ENCODE measurements around the gene GPR68.

GPR68 gene

DNA sequence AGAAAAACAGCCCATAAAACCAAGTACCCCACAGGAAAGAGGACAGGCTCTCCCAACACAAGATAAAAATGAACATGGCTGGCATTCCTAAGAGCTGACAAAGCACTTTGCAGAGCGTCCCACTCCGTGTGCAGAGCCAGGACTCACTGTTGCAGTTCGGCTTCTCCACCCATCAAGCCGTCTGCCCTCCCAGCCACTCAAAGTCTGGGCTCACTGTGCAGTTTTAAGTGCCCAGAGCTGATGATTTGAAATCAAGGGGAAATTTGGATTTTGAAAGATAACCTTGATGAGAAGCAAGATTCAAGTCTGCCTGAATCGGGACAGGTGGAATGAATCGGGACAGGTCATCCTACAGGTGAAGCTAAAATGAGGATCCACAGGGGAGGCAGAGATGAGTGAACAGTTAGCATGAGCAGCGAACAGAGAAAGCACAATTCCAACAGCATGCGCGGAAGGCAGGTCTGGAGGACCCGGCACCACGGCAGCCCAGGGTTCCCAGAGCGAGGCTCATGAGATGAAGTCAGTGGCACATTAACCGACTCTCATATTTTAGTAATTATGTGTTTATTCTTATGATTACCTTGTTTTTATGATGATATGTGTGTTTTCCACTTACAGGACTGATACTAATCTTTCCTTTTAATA, 39.8 kb upstream of the GPR68 start:
- Mint-ChIP-seq H3K9me3 (no peaks in the 10 kb centered on the region), H3K27me3 (ENCODE audit: low read depth) (no peaks in the 10 kb centered on the region), H3K27ac (peak overlapping the region in 1 of 3 experiments; percentile 19), H3K36me3 (ENCODE audit: low read depth) (peaks cover 41% of the 10 kb centered on the region), H3K4me1 (peaks cover 19% of the 10 kb centered on the region), H3K4me3 (no peak overlapping the region)
- TF ChIP-seq, protein P1, sequence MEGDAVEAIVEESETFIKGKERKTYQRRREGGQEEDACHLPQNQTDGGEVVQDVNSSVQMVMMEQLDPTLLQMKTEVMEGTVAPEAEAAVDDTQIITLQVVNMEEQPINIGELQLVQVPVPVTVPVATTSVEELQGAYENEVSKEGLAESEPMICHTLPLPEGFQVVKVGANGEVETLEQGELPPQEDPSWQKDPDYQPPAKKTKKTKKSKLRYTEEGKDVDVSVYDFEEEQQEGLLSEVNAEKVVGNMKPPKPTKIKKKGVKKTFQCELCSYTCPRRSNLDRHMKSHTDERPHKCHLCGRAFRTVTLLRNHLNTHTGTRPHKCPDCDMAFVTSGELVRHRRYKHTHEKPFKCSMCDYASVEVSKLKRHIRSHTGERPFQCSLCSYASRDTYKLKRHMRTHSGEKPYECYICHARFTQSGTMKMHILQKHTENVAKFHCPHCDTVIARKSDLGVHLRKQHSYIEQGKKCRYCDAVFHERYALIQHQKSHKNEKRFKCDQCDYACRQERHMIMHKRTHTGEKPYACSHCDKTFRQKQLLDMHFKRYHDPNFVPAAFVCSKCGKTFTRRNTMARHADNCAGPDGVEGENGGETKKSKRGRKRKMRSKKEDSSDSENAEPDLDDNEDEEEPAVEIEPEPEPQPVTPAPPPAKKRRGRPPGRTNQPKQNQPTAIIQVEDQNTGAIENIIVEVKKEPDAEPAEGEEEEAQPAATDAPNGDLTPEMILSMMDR (IDR thresholded peaks at IDR 0.05; ENCODE audit: unreplicated experiment in 3 of 3) = no peak

DNA sequence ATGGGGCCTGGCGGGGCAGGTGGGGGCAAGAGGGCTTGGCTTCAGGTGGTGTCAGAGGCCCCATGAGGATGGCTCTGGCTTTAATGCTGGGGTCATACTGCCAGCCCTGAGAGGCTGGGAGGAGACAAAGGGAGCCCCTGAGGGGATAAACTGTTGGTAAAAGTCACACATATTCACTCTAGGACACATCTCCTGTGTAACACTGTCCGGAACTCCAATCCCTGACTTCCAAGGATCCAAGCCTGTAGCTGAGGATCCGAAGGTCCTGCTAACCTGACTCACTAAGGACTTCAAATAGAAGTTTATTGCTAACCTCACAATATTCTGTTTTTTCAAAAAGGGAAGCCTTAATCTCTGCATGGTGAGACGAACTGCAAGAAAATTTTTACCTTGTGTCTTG, 39.2 kb upstream of the GPR68 start:
- H3K4me1 Mint-ChIP-seq = peaks cover 19% of the 10 kb centered on the region
- TF ChIP-seq, protein P1 (IDR thresholded peaks at IDR 0.05; ENCODE audit: unreplicated experiment in 3 of 3) = no peak
- H3K4me3 Mint-ChIP-seq = no peak overlapping the region
- H3K36me3 Mint-ChIP-seq (ENCODE audit: low read depth) = peaks cover 38% of the 10 kb centered on the region
- no peaks in the 10 kb centered on the region for H3K9me3 Mint-ChIP-seq
- H3K27ac Mint-ChIP-seq = no peak overlapping the region
- H3K27me3 Mint-ChIP-seq (ENCODE audit: low read depth) = no peaks in the 10 kb centered on the region

DNA sequence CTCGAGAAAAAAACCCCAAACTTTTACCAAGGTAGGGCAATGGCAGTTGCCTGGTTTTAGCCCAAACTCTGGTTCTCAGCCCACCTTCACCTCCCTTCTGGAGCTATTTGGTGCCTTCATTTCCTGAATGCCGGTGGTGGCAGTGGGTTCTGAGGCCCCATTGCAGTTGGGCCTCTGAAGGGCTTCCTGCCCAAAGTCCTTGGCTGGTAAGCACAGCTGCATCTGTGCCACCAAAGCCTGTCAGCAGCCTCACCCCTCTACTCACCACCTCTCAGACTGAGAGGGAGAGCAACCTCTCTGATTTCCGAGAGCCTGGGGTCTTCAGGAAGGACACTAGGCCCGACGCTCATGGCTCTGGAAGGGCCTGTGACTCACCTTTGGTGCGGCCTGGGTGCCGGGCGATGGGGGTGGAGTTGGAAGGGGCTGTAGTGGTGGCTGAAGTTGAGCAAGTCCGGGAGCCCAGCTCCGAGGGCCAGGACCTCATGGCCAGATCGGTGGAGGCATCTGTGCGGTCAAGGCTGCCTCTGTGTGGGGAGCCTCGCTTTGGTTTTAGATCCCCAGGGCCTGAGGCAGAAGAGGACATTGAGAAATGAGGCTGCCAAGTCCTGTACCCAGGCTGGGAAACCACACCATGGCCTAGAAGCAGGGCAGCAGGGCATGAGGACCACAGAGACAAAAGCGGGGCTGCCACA, 38.6 kb upstream of the GPR68 start:
- H3K27ac Mint-ChIP-seq = no peak overlapping the region
- H3K4me1 Mint-ChIP-seq = peaks cover 19% of the 10 kb centered on the region
- no peaks in the 10 kb centered on the region for H3K9me3 Mint-ChIP-seq
- peaks cover 37% of the 10 kb centered on the region for H3K36me3 Mint-ChIP-seq (ENCODE audit: low read depth)
- H3K4me3 Mint-ChIP-seq = no peak overlapping the region
- no peaks in the 10 kb centered on the region for H3K27me3 Mint-ChIP-seq (ENCODE audit: low read depth)
- TF ChIP-seq, protein P1 (IDR thresholded peaks at IDR 0.05; ENCODE audit: unreplicated experiment in 3 of 3) = no peak

DNA sequence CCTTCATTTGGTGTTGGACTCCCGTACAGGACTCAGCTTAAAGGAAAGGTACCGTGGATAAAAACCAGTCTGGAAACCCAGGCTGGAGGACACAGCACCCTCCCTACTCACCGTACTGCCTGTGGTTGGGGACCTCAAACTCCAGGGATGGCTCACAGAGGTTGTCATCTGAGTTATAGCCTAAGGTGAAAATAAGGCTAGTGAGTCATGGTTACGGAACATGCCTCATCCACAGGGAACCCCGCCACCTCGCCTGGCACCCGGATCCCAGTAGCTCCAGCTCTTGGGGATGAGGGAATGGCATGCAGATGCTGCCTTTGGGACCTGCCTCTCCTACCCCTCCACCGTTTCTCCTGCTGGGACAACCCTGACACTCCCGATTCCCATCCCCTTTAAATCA, 36.8 kb upstream of the GPR68 start:
- no peak overlapping the region for H3K4me3 Mint-ChIP-seq
- H3K36me3 Mint-ChIP-seq (ENCODE audit: low read depth) = peaks cover 38% of the 10 kb centered on the region
- no peaks in the 10 kb centered on the region for H3K27me3 Mint-ChIP-seq (ENCODE audit: low read depth)
- peaks cover 17% of the 10 kb centered on the region for H3K4me1 Mint-ChIP-seq
- TF ChIP-seq, protein P1 (IDR thresholded peaks at IDR 0.05; ENCODE audit: unreplicated experiment in 3 of 3) = no peak
- no peaks in the 10 kb centered on the region for H3K9me3 Mint-ChIP-seq
- no peak overlapping the region for H3K27ac Mint-ChIP-seq

DNA sequence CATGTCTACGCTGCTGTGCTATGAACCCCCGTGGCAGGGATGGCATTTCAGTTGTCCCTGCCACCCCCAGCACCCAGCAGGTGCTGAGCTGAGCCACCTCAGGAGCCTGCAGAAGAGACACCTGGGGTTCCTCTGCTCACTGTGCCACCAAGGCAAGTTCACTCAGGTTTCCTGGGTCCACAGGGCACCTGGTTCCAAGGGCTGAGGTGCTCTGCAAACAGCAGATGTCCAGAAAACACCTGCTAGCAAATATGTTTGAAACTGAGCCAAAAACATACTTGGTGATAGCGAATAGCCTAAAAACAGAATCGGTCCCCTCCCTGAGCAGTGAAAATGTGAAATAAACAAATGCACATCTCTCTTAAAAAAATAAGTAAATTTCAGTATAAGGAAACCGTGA, 35.6 kb upstream of the GPR68 start:
- Mint-ChIP-seq H3K9me3 (no peaks in the 10 kb centered on the region), H3K27ac (no peak overlapping the region), H3K4me1 (peaks cover 9% of the 10 kb centered on the region), H3K27me3 (ENCODE audit: low read depth) (no peaks in the 10 kb centered on the region), H3K36me3 (ENCODE audit: low read depth) (peaks cover 33% of the 10 kb centered on the region), H3K4me3 (no peak overlapping the region)
- TF ChIP-seq, protein P1 (IDR thresholded peaks at IDR 0.05; ENCODE audit: unreplicated experiment in 3 of 3) = no peak

DNA sequence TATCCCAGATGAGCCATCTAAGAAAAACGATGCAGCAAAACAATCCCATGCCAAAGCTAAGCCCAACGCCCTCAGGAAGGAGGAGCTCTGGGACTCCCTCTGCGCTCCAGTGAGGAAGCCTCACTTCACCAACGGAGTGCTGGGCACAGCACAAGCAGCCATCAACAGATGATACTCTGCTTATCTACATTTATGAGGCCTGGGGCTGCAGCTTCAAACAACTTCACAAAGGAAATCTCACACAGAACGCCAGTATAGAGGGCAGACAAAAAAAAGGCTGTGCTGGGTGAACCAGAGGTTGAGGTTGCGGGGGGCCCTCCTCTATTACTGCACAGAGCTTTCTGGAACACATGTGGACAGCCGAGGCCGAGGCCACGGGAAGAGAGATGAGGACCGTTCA, 34.9 kb upstream of the GPR68 start:
- no peak overlapping the region for H3K4me3 Mint-ChIP-seq
- no peaks in the 10 kb centered on the region for H3K9me3 Mint-ChIP-seq
- H3K36me3 Mint-ChIP-seq (ENCODE audit: low read depth) = peaks cover 33% of the 10 kb centered on the region
- TF ChIP-seq, protein P1 (IDR thresholded peaks at IDR 0.05; ENCODE audit: unreplicated experiment in 3 of 3) = no peak
- H3K27me3 Mint-ChIP-seq (ENCODE audit: low read depth) = no peaks in the 10 kb centered on the region
- H3K27ac Mint-ChIP-seq = no peak overlapping the region
- H3K4me1 Mint-ChIP-seq = peaks cover 4% of the 10 kb centered on the region
